ENCODE measurements around the gene TRIM72.

GRCh38 chr16:31183432-31184428 lies 30.2 kb upstream of the TRIM72 start:
- TF ChIP-seq REST (IDR thresholded peaks at IDR 0.05; ENCODE audit: insufficient read depth in 1 of 2, low read depth in 2 of 2, low read length in 1 of 2) (no peak), CTCF (IDR thresholded peaks at IDR 0.05) (no peak), POLR2AphosphoS5 (IDR thresholded peaks at IDR 0.05; ENCODE audit: low read depth, low read length) (no peak; the same call in 1 of the 2 replicates), TCF7L2 (IDR thresholded peaks at IDR 0.05; ENCODE audit: low read depth, low read length) (no peak)
